Mammary epithelial cell (primary cell): Measurements from ENCODE around the gene TPRG1L.

Experiments used
- EZH2 ChIP-seq: IDR thresholded peaks from 2 replicates; pipeline ENCODE4 v1.6.1; 2012; ENCODE audit warnings: low read length, inconsistent platforms, borderline replicate concordance
- TF ChIP-seq, protein P1 (sequence below), 2 donors: IDR thresholded peaks in 1 of 2; conservative IDR thresholded peaks in 1 of 2; 2 replicates each; pipeline ENCODE4 v1.5.1; 2011 to 2012; ENCODE audit warnings: inconsistent platforms in 2 of 2, low read length in 2 of 2, mild to moderate bottlenecking in 2 of 2, control low read depth in 1 of 2, low read depth in 1 of 2; ENCODE audit not compliant: insufficient read depth in 1 of 2; ENCODE audit errors: extremely low read depth in 1 of 2

DNA sequence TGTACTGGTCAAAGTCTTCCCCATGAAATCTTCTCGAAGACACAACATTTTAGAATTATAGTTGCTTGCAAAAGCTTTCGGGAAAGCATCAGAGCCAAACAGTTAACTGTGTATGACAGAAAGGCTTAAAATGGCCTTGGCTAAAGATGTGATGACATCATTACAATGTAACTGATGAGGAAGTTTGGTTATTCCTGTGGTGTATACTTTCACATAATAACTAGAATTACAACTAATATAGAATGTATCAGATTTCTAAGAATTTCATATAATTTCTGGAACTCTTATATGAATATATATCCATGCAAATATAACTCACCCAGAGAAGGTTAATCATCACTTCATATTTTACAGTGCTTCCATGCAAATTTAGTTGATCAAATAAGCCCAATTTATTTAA, 35.9 kb downstream of the TPRG1L start:
- TF ChIP-seq, protein P1, sequence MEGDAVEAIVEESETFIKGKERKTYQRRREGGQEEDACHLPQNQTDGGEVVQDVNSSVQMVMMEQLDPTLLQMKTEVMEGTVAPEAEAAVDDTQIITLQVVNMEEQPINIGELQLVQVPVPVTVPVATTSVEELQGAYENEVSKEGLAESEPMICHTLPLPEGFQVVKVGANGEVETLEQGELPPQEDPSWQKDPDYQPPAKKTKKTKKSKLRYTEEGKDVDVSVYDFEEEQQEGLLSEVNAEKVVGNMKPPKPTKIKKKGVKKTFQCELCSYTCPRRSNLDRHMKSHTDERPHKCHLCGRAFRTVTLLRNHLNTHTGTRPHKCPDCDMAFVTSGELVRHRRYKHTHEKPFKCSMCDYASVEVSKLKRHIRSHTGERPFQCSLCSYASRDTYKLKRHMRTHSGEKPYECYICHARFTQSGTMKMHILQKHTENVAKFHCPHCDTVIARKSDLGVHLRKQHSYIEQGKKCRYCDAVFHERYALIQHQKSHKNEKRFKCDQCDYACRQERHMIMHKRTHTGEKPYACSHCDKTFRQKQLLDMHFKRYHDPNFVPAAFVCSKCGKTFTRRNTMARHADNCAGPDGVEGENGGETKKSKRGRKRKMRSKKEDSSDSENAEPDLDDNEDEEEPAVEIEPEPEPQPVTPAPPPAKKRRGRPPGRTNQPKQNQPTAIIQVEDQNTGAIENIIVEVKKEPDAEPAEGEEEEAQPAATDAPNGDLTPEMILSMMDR (conservative IDR thresholded peaks at IDR 0.05 in 1 of 2, IDR thresholded peaks at IDR 0.05 in 1 of 2; ENCODE audit: extremely low read depth in 1 of 2, insufficient read depth in 1 of 2, low read depth in 1 of 2, low read length in 2 of 2) = no peak
- no peak for TF ChIP-seq EZH2
